GM19438 (cell line): ENCODE measurements around the gene NPHS1.
"Not testable (repeated sequence)": the region's sequence is repeated elsewhere in the genome, so short reads cannot be mapped to it uniquely, and the experiment has no call there.

ENCODE experiments used
- ATAC-seq: cut with Tn5 transposase; IDR thresholded peaks from one replicate; pipeline ENCODE4 v1.9.1; 2021; ENCODE audit warnings: low read depth; ENCODE audit not compliant: unreplicated experiment

Gene NPHS1

DNA sequence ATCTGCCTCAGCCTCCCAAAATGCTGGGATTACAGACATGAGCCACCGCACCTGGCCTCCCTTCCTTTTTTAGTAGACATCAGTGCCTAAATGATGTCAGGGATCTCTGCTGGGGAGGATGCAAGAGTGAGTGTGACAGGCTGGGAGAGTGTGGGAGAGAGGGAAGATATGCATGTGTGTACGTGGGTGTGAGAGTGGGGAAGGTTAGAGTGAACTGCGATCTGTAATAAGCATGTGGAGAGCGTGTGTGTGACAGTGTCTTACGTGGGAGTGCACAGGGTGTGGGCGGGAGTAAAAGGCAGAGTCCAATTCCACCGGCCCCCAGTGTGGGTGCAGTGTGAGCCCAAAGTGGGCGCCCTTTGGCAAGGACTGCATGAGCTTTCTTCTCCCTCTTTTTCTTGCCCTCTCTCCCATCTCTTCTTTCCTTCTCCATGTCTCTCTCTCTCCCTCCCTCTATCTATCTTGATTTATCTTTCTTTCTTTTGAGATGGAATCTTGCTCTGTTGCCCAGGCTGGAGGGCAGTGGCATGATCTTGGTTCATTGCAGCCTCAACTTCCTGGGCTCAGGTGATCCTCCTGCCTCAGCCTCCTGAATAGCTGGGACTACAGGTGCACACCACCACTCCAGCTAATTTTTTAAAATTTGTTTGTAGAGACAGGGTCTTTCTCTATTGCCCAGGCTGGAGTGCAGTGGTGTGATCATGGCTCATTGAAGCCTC, 893 bp upstream of the NPHS1 start:
- ATAC-seq = no peak

DNA sequence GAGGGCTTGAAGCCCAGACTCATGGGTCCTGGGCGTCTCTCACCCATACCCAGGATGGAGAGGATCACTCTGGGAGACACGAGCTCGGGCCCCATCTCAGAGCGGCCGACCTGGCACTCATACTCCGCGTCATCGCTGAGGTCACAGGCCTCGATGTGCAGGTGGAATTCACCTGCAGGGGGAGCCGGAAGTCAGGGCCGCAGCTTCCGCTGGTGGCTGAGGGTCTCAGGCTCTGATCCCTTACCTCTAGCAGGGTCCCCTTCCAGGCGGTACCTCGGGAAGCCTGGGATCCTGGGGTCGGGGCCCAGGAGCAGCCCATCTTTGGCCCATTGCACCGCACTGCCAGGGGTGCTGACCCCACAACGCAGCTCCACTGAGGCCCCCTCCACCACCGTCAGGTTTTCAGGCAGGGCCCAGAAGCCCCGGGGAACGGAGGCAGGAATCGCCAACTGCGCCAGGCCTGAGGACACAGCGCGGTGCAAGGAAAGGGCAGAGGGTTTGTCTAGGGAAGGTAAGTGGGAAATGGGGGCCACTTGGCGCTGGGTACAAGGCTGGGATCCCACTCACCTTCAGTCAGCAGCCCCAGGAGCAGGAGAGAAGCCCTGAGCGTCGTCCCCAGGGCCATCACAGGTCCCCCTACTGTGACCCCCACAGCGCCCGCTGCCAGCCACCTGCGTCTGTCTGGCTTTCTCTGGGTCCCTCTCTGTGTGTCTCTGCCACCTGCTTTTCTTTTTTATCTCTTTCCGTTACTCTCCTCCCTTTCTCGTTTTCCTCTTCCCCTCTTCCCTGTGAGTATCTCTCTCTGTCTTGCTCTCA, 883 bp downstream of the NPHS1 start:
- ATAC-seq = no peak

DNA sequence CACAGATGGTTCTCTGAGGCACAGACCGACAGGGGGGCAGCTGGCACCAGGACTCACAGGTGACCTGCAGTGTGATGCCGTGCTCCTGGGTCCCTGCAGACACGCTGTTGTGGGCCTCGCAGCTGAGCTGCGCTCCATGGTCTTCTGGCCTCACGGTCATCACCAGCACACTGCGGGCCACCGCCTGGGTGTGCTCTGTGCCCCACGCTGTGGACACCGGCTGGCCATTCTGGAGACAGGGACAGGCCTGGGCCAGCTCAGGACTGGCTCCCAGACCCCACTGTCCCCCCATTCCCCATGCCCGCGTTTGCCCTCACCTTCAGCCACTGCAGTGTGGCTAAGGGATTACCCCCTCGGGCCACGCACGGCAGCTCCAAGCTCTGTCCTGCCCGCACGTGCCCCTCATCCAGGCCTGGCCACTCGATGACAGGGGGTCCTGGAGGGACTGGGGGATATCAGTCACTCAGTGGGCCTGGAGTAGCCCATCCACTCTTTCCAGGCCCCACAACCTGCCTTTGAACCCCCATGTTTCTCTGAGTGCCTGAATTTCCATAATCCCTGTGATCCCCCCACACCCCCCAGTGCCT, 3.3 kb downstream of the NPHS1 start:
- no peak for ATAC-seq

DNA sequence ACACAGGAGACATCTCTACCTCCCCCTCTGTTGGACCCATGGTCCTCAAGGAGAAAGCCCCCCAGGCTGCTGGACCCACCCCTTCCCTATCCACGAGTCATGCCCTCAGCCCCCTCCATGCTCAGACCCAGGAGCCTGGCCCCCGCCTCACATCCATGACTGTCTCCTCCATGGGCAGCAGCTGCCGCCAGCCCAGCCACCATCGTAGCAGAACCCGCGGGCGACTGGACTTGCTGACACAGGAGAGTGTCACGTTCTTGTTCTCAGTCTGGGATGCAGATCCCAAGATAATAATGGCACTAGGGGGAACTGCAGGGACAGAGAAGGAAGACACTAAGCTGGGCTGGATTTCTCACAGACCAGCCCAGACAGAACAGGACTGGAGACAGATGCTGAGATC, 3.8 kb downstream of the NPHS1 start:
- no peak for ATAC-seq

DNA sequence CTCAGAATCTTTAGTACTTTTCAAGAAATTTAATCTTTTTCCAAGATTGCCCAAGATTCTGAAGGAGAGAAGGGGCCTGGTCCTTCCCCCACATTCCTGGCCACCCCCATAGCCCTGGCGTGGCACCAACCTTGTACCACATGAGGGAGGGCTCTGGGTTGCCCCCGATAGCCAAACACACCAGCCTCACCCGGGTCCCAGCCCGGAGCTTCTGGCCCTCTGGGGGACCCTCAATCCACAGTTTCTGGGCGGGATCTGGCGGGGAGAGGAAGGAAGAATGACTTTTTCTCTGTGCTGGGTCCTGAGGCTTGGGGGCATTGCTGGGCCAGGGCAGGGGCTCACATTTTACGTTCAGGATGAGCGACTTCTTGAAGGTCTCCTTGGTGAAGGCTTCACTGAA, 4.4 kb downstream of the NPHS1 start:
- ATAC-seq = no peak

DNA sequence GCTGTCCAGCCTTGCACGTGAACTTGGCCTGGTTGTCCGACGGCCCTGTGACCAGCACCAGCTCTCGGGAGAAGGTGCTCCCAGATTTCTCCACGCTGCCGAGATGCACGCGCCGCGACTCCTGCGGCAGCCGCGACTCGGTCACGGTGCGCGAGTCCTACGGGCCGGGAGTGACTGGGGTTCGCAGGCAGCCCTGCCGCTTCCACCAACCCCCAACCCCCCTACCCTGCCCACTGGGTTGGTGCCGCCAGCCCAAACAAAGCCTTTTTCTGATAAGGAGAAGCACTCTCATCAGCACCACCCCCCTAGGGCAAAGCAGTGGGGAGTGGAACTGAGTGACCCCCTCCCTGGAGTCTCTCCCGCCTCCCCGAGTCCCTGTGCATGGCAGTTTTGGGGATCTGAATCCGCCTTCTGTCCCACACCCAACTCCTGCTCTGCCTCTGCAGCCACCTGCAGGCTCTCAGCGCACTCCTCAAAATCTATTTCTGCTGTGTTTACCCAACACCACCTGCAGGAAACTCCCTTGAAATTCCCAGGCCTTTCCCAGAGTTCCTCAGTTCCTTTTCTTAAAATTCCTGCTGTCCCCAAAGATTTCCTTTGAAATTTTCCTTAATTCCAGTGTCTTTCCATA, 6.2 kb downstream of the NPHS1 start:
- ATAC-seq = no peak

DNA sequence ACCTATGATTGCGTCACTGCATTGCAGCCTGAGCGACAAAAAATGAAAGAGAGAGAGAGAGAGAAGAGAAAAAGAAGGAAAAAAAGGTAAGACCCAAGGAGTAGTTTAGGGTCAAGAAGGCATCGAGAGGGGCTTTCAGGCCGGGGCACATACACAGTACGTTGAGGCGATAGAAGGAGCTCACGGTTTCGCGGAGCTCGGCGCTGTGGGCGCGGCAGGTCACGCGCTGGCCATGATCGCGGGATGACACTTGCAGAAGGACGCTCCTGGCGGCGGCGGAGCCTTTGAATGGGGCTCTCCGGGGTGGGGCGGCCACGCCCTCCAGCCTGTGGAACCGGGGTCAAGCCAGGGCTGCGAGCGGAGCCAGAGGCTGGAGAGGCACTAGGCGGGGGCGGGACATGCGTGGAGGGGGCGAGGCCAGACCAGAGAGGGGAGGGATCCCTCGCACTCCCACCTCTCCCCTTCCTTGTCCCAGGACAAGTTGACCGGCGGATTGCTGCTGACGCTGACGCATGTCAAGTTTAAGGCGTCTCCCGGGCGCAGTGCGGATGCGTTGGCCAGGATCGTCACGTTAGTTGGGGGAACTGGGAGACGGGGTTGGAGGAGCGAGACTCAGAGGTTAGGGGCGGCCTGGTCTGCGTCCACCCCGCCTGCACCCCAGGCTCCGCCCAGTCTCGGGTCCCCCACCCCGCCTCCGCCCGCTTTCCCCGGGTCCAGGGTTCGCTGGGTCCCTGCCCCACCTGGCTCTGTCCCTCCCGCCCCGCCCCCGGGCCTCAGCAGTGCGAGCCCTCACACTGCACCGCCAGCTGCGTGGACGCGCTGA, 6.9 kb downstream of the NPHS1 start:
- no peak for ATAC-seq

DNA sequence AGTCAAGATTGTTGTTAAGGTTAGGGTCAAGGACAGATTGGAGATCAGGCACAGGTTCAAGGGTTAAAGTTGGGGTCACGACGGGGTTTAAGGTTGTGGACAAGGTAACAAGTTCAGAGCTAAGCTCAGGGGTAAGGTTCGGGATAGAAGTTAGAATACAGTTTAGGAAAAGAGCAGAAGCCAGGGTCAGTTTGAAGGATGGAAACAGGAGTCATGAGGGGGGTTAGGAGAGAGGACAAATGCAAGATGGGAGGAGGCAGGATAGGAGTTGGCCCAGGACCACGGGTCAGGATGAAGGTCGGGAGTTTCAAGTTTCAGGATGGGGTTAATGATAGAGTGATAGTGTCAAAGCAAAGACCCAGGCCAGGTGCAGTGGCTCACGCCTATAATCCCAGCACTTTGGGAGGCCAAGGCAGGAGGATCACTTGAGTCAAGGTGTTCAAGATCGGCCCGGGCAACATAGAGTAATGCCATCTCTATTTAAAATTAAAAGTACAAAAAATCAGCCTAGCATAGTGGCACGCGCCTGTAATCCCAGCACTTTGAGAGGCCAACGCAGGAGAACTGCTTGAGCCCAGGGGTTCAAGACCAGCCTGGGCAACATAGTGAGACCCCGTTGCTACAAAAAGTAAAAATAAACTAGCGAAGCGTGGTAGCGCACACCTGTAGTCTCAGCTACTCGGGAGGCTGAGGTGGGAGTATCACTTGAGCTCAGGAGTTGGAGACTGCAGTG, 7.7 kb downstream of the NPHS1 start:
- ATAC-seq = no peak

DNA sequence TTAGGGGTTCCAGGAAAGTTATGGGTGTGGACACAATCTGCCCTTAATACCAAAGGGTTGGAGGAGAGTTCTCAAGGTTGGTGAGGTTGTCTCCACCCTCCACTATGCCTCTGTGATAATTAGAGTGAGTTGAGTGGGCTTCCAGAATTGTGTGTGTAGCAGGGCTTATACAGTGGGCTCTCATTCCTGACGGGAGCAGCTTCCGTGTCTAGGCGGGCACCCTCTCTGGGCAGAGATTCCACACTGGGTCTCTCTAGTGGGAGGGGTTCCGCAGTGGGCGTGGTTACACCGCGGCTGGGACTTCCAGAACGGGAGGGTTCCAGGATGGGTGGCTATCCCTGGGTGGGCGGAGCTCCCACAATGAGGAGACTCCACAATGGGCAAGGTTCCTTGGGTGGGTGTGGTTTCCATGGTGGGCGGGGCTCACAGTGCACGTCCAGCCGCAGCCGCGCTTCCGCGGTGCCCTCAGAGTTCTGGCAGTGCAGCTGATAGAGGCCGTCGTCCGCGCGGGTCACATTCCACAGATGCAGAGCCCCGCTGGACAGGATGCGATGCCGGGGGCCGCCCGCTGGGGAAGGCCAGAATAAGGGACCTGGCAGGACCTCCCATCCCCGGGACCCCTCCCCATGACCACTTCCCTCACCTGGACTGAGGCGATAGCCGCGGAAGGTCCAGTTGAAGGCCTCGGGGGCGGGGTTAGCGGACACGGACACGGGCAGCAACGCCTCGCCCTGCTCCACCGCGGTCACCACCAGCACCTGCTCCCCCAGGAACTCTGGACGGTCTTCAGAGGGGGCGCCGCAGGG, 8.4 kb downstream of the NPHS1 start:
- no peak for ATAC-seq

DNA sequence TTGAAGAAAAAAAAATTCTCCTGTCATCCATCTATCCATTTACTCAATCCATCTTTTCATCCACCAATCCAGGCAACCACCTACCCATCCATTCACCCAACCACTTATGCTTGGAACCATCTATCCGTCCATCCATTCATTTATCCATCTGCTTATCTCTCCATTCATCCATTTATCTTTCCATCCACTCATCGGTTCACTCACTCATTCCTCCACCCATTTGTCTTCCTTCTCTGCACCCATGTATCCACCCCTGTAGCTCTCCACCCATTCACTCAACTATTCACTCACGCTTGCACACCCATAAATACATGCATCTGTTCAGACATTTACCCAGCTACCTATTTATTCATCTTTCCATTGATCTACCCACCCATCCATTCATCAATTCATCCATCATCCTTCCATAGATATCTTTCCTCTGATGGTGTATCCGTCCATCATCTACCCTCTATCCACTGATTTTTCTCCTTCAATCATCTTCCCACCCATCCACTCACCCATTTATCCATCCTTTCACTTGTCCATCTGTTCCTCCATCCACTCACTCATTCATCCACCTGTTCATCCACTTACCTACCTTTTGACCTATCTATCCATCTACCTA, 9.5 kb downstream of the NPHS1 start:
- no peak for ATAC-seq

DNA sequence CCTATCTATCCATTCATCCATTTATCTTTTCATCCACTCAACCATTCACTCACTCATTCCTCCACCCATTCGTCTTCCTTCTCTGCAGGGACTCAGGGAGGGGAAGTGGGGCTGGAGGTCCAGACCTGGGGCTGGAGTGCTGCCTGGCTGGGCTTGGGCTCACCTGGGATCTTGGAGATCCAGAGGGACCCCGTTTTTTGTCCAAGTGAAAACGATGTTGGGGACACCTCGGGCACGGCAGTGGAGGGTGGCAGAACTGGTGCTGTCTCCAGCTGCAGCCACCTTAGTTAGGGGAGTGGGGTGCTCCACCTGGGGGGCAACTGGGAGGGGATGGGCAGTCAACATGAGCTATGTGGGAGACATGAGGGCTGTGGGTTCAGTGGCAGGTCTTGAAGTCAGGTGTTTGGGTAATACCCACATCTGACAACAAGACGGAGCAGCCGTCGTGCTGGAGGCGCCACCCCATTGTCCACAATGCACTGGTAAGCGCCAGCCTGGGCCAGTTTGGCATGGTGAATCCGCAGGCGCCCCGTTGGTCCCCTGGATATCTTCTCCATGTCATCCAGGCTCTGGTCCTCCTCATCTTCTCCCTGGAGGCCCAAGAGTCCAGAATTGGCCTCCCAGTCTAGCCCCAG, 10.2 kb downstream of the NPHS1 start:
- no peak for ATAC-seq

DNA sequence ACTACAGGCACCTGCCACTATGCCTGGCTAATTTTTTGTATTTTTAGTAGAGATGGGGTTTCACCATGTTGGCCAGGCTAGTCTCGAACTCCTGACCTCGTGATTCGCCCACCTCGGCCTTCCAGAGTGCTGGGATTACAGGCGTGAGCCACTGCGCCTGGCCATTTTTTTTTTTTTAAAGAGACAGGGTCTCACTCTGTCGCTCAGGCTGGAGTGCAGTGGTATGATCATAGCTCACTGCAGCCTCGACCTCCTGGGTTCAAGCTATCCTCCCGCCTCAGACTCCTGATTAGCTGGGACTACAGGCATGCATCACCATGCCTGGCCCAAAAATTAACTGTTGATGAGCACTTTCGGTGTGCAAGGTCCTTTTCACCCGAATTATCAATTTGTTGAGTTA, 16.2 kb downstream of the NPHS1 start:
- ATAC-seq = not testable (repeated sequence)

DNA sequence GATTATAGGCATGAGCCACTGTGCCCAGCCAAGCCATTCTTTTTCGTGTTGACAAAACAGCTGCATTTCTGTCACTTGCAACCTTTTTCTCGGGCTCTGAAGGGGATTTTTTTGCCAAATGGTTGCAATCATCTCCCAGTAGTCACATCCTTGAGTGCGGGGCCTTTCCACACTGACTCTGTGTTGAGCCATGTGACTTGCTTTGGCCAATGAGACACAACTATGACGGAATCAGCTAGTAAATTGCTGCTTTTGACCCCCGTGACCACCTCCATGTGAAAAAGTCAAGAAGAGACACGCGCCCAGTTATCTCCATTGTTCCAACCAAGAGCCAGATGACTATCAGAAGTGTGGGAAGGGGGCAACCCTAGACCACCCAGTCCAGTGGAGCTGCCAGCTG, 18.3 kb downstream of the NPHS1 start:
- no peak for ATAC-seq

DNA sequence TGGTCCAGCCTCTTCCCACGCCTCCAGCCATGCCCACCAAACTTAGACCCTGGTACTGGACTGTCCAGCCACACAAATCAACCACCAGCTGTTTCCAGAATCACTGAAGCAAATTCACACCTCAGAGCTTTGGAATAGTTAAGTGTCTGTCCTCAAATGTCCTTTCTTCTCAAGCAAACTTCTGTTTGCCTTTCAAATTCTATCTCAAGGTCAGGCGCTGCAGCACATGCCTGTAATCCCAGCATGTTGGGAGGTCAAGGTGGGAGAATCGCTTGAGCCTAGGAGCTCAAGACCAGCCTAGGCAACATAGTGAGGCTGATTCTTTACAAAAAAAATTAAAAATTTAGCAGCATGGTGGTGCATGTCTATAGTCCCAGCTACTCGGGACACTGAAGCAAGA, 20.2 kb downstream of the NPHS1 start:
- no peak for ATAC-seq

DNA sequence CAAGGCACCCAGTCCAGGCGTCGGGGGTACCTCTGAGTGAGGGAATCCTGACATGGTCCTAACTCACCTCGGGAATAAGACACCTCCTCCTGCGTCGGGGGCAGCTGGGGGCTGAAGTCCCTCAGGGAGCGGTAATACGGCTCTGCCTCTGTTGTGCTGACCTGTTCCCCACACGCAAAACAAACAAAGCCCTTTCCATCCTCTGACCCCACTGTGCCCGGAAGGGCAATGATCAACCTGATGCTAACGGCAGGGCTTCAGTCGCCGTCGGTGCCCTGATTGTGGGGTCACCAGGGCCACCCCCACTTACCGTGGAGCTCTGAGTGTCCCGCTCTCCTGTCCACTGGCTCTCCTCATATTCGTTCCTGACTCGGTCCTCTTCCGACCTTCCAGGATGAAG, 21.3 kb downstream of the NPHS1 start:
- ATAC-seq = no peak

DNA sequence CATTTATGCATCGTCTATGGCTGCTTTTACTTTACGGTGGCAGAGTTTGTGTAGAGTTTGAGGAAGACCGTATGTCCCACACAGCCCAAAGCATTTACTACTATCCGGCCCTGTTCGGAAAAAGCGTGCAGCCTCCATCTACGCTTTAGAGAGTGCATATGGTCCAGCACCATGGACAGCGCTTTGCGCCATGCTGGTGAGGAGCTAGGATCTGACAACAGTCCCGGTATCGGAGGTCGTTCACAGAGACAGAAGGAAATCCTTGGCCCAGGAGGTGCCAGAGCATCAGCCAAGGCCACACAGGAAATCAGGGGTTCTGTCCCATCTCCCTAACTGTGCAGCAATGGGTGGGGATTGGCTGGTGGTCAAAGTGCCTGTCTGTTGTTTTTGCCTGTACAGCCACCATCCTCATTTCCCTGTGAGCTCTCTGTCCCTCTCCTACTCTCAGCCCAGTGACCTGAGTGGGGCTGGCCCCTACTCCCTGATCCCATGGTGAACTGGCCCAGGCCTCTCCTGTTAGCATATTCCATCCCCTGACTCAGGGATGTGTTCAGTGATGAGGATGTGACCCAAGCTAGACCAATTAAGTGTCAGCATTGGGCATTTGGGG, 23.5 kb downstream of the NPHS1 start:
- no peak for ATAC-seq

DNA sequence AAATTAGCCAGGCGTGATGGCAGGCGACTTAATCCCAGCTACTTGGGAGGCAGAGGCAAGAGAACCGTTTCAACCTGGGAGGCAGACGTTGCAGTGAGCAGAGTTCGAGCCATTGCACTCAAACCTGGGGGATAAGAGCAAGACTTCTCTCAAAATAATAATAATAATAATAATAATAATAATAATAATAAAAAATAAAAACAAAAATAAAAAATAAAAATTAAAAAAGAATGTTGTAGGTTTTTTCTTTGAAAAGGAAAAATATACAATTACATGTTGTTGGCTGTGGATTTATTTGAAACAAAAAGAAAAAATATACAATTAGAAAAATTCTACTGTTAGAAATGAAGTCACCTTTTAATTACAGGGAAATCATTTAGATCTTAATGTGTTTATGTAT, 28.2 kb downstream of the NPHS1 start:
- no peak for ATAC-seq

DNA sequence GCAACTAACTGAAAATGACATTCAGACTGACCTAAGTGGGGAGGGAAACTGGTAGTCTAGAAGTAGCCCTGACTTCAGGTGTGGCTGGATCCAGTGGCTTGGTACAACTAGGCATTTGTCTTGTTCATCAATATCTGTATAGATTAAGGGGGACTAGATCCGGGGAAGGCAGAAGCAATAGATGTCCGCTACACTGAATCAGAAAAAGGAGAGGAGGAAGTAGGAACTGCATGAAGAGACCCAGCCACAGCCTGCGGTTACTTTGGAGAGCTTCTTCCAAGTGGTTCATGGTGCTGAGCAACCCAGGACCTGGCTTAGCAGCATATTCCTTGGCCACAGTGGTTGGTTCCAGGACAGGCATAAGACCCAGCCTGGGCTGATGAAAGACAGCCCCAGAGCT, 29.7 kb downstream of the NPHS1 start:
- no peak for ATAC-seq
